Nephron progenitor cell (in vitro differentiated cells): ENCODE measurements around the gene CFAP68.

ENCODE experiments used
- DNase-seq: peaks from one replicate; pipeline ENCODE4 v3.0.0; 2021
- H3K27ac Mint-ChIP-seq: 2 replicates; pipeline ENCODE4 v1.8.0; 2021; ENCODE audit warnings: mild to moderate bottlenecking, moderate library complexity, mixed read lengths
- H3K27me3 Mint-ChIP-seq: 2 replicates; pipeline ENCODE4 v1.8.0; 2021; ENCODE audit warnings: mild to moderate bottlenecking, low read depth, mixed read lengths; ENCODE audit not compliant: poor library complexity
- H3K36me3 Mint-ChIP-seq: 2 replicates; pipeline ENCODE4 v1.8.0; 2021; ENCODE audit warnings: low read depth, mixed read lengths
- H3K4me1 Mint-ChIP-seq: 2 replicates; pipeline ENCODE4 v1.8.0; 2021; ENCODE audit warnings: mixed read lengths
- H3K4me3 Mint-ChIP-seq: 2 replicates; pipeline ENCODE4 v1.8.0; 2021; ENCODE audit warnings: mild to moderate bottlenecking, moderate library complexity, mixed read lengths
- H3K9me3 Mint-ChIP-seq: 2 replicates; pipeline ENCODE4 v1.8.0; 2021; ENCODE audit warnings: mild to moderate bottlenecking, moderate library complexity, mixed read lengths
- CTCF ChIP-seq: fragments of 200-600 bp; sonication (generic); IDR thresholded peaks from 2 replicates; pipeline ENCODE4 v1.5.0; 2021; ENCODE audit warnings: antibody characterized with exemption

CFAP68 gene

GRCh38 chr11:111886844-111887243, 7.5 kb downstream of the CFAP68 start:
- peaks cover 13% of the 10 kb centered on the region for H3K9me3 Mint-ChIP-seq
- no peak overlapping the region for H3K4me3 Mint-ChIP-seq
- no peak overlapping the region for H3K27ac Mint-ChIP-seq
- no peak for DNase-seq
- no peaks in the 10 kb centered on the region for H3K4me1 Mint-ChIP-seq
- H3K36me3 Mint-ChIP-seq = no peaks in the 10 kb centered on the region
- H3K27me3 Mint-ChIP-seq = peaks cover 8% of the 10 kb centered on the region
- TF ChIP-seq CTCF = no peak

DNA sequence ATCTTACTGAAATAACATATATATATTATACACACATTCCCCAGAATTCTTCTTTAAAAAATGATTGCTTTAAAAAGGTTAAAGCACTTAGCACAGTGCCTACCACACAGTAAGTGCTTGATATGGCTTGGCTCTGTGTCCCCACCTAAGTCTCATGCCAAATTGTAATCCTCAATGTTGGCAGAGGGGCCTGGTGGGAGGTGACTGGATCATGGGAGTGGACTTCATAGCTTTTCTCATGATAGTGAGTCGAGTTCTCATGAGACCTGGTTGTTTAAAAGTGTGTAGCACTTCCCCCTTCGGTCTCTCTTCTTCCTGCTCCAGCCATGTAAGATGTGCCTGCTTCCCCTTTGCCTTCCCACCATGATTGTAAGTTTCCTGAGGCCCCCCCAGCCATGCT, 26.1 kb downstream of the CFAP68 start:
- Mint-ChIP-seq H3K27ac (no peak overlapping the region), H3K9me3 (peaks cover 9% of the 10 kb centered on the region), H3K27me3 (peaks cover 4% of the 10 kb centered on the region), H3K4me3 (no peak overlapping the region), H3K4me1 (no peaks in the 10 kb centered on the region), H3K36me3 (peaks cover 16% of the 10 kb centered on the region)
- no peak for TF ChIP-seq CTCF
- DNase-seq = no peak

DNA sequence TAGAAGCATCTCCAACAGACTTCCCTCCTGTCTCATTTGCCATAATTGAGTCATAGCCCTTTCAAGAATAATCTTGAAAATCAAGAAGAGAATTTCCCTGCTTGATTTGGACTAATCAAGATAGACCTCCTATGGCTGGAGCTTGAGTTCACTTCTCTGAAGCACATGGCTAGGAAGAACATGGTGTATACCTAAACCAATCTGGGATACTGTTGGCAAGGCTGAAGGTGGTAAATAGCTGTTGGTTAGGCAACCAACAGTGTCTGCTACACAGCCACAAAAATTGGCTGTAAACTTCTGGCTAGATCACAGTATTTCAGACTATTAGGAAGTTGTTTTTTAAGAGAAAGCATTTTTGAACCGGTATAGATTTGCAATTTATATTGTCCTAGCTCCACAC, 27.3 kb downstream of the CFAP68 start:
- H3K4me1 Mint-ChIP-seq = peaks cover 12% of the 10 kb centered on the region
- H3K27ac Mint-ChIP-seq = no peak overlapping the region
- H3K27me3 Mint-ChIP-seq = peaks cover 4% of the 10 kb centered on the region
- peaks cover 9% of the 10 kb centered on the region for H3K9me3 Mint-ChIP-seq
- no peak for DNase-seq
- peaks cover 16% of the 10 kb centered on the region for H3K36me3 Mint-ChIP-seq
- TF ChIP-seq CTCF = no peak
- H3K4me3 Mint-ChIP-seq = no peak overlapping the region

DNA sequence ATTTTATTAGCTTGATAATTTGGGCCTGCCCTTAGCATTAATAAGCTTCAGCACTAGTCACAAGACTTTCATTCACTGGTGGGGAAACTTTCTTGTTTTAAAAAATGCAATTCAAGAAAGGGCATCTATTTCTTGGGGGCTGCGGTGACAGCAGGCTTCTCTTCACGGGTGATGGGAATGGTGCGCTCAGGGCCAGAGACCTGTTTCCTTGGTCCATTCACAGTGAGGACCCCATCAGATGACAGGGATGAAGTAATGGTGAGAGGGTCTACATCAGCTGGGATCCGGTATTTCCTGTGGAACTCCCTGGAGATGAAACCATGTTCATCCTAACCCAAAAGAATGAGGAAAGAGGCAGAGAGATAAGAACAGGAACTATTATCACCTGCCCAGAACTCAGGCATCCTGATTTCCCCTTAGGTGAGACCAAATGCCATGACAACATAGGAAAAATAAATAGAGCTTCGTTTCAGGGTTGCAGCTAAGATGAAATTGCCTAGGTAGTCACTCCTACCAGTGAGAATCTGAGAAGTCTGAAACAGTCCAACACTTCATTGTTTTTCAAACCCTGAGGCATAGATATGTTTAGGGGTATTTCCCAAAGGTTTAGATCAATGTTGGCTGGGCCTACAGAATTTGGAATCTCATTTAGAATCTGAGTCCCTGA, 29.4 kb downstream of the CFAP68 start:
- no peak overlapping the region for H3K27ac Mint-ChIP-seq
- no peak for DNase-seq
- no peak overlapping the region for H3K4me3 Mint-ChIP-seq

DNA sequence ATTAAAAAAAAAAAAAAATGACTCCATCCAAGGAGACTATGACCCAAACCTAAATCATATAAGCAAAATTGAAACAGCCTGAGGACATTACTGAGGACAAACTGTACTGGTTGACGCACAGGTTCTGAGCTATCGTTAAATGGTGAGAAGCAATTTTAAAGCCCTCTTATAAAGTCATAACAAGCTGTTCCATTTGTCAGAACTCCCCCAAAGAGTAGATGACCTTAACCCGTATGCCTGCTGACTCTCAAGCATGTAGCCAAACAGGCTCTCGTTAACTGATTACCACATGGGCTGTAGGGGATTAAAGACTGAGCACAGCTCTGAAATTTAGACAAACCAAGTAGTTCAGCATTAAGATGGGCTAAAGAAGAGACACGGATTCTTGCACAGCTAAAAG, 30.0 kb downstream of the CFAP68 start:
- H3K4me3 Mint-ChIP-seq = no peak overlapping the region
- H3K27me3 Mint-ChIP-seq = peaks cover under 1% of the 10 kb centered on the region
- peaks cover 12% of the 10 kb centered on the region for H3K36me3 Mint-ChIP-seq
- DNase-seq = no peak
- no peak for TF ChIP-seq CTCF
- no peak overlapping the region for H3K27ac Mint-ChIP-seq
- H3K9me3 Mint-ChIP-seq = peaks cover 9% of the 10 kb centered on the region
- H3K4me1 Mint-ChIP-seq = peaks cover 32% of the 10 kb centered on the region

More for the DNA sequence above, 29.4 kb downstream of the CFAP68 start:
- Mint-ChIP-seq H3K9me3 (peaks cover 9% of the 10 kb centered on the region), H3K27me3 (no peaks in the 10 kb centered on the region), H3K4me1 (peaks cover 28% of the 10 kb centered on the region), H3K36me3 (peaks cover 12% of the 10 kb centered on the region)
- no peak for TF ChIP-seq CTCF
